ENCODE data around the gene PDZD4.

Gene PDZD4

GRCh38 chrX:153791104-153791852 is 39.1 kb downstream of the PDZD4 start:
- DNase-seq (ENCODE audit: low read depth in 1 of 2, low spot score in 1 of 2) = no peak

- no peak for DNase-seq (ENCODE audit: low read depth in 1 of 2, low spot score in 1 of 2)
These were observed 40.7 kb downstream of the PDZD4 start for GRCh38 chrX:153789654-153790053.

GRCh38 chrX:153786669-153787068 is 43.7 kb downstream of the PDZD4 start:
- no peak for DNase-seq (ENCODE audit: low read depth in 1 of 2, low spot score in 1 of 2)

DNA sequence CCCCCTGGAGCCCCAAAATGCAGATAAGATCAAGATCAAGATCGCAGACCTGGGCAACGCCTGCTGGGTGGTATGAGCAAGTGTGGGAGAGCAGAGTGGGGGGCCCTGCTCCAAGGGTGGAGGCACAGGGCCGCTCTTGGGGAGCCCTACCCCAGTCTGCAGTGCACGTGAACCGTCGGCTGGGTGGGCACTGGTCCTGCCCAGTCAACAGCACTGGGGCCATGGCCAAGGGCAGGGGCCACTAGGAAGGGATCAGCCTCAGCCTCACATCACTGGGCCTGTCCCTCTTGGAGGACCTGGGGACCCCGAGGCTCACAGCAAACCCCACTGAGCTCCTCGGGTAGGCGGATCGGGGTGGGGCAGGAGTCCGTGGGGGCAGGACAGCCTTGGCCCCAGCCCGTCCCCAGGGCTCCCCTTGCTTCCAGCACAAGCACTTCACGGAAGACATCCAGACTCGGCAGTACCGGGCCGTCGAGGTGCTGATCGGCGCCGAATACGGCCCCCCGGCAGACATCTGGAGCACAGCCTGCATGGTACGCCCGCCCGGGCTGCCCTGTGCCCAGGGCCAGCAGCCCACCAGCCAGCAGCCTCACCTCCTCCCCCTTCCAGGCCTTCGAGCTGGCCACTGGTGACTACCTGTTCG is 45.9 kb downstream of the PDZD4 start:
- no peak for DNase-seq (ENCODE audit: low read depth in 1 of 2, low spot score in 1 of 2)

- no peak for DNase-seq (ENCODE audit: low read depth in 1 of 2, low spot score in 1 of 2)
These were observed 46.8 kb downstream of the PDZD4 start for GRCh38 chrX:153783378-153784013.

DNA sequence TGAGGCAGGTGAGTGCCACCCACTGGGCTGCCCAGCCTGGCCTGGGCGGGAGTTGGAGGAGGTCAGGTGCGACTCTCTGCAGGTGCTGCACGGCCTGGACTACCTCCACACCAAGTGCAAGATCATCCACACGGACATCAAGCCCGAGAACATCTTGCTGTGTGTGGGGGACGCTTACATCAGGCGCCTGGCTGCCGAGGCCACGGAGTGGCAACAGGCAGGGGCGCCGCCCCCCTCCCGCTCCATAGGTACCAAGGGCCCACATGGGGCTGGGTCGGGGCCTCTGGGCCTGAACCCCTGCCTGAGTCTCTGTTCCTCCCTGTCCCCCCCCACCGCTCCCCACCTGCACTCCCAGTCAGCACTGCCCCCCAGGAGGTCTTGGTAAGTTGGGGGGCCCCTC is 47.5 kb downstream of the PDZD4 start:
- no peak for DNase-seq (ENCODE audit: low read depth in 1 of 2, low spot score in 1 of 2)

DNA sequence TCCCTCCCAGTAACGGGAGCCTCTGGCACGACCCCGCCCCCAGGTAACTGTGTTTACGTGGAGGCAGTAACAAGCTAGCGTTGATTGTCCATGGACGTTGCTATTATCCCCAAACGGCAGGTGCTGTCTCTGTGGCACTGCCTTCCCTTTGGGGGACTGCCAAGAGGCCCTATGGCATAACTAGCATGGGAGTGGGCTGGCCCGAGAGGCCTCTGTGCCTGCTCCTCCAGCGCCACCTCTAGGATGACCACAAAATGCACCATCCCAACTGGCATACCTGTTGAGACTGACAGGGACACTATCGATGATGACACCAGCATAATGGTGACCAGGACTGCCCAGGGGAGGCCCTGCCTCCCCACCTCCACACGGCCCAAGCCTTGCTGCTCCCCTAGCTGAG is 48.0 kb downstream of the PDZD4 start:
- DNase-seq (ENCODE audit: low read depth in 1 of 2, low spot score in 1 of 2) = no peak

DNA sequence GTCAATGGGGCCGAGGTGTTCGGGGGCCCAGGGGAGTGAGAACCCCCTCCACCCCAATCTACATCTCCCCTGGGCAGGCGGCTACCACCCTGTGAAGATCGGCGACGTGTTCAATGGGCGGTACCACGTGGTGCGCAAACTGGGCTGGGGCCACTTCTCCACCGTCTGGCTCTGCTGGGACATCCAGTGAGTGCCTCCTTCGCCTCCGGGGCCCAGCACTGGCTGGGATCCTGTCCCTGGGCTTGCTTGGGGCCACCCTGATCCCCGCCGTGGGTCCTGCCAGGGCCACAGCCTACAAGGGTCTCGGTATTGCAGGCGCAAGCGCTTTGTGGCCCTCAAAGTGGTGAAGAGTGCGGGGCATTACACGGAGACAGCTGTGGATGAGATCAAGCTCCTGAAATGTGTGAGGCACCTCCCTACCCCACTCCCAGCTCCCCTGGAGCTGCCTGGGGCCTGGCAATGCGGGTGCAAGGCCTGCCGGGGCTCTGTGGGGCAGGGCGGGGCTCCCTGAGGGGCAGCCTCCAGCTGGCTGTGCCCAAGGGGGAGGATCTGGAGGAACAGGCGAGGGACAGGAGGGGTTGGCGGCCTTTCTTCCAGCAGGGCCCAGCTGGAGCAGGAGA is 48.8 kb downstream of the PDZD4 start:
- no peak for DNase-seq (ENCODE audit: low read depth in 1 of 2, low spot score in 1 of 2)

DNA sequence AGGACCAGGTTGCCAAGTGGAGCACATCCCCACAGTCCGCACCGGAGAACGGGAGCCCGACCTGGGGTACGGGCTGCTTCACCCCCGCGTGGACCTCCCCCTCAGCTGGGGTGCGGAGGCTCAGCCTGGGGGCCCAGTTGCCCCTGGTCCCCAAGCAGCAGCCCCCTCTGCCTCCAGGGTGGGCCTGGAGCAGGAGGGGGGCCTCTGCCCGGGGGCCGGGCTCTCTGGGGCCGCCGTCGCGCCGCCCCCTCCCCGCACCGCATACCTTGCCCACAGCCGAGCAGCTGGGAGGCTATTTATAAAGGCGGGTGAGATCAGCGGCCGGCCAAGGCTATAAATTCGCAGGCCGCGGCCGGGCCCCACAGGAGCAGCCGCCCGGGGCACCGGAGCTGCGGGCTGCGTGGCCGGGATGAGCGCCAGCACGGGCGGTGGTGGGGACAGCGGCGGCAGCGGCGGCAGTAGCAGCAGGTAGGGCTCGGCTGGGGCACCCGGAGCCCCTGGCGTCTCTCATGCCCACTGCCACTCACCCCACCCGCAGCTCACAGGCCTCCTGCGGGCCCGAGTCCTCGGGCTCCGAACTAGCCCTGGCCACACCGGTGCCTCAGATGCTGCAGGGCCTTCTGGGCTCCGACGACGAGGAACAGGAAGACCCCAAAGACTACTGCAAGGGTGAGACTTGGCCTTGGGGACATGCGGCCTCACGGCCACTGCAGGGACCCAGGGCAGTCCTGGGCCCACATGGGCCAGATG is 49.5 kb downstream of the PDZD4 start, which contains the start of gene SRPK3:
Gene SRPK3, plus strand, starts transcription at position 364 of the 750 bp plus-strand sequence. Its CDS starts 46 bp downstream, at position 410.
- DNase-seq (ENCODE audit: low read depth in 1 of 2, low spot score in 1 of 2) = no peak

DNA sequence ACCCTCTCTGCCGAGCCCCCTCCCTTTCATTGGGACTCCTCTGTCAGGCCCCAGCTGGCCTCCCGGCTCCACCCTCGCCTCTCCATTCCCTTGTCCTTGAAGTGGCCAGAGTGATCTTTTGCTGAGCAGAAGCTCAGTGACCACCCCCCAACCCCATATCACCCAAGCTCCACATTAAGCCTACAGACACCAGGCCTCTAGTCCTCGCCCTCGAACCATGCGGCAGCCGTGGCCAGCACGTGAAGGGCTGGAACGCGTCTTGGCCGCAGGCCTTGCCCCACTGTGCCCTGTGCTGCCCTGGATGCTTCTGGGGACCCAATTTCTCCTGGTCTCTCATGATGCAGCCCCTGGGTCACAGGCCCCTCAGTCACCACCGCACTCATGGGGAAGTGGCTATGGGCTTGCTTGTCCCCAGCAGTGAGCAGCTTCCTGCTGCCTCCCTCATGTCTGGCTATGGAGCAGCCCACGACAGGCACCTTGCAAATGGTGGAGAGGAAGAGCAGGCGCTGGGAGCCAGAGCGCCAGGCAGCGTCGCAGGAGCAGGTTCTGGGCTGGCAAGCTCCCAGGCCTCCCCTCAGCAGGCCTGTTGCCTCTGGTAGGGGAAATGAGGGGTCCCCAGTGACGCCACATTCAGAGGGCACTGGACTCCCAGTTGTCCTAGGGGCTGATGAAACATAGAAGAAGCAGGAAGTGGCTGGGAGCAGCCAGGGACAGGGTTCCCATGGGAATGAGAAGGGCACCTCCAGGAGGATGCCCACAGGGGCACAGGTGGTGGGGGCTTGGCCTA is 50.3 kb downstream of the PDZD4 start:
- DNase-seq (ENCODE audit: low read depth in 1 of 2, low spot score in 1 of 2) = no peak

DNA sequence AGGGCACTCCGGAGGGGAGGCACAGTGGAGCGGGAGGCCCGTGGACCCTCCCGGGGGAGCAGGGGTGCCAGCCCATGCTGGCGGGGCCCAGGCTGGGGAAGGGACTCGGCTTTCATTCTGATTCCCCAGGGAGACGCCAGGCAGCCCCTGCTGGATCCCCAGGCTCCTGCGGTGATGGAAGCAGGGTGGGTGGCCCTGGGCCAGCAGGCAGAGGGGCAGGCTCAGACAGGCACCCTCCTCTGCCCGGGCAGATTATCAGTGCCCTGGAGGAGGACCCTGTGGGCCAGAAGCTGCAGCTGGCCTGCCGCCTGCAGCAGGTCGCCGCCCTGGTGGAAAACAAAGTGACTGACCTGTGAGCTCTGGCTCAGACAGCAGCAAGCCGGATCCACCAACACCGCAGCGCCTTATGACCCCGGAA is 51.7 kb downstream of the PDZD4 start:
- no peak for DNase-seq (ENCODE audit: low read depth in 1 of 2, low spot score in 1 of 2)

- DNase-seq (ENCODE audit: low read depth in 1 of 2, low spot score in 1 of 2) = no peak
These were observed 52.2 kb downstream of the PDZD4 start for GRCh38 chrX:153778181-153778580.

DNA sequence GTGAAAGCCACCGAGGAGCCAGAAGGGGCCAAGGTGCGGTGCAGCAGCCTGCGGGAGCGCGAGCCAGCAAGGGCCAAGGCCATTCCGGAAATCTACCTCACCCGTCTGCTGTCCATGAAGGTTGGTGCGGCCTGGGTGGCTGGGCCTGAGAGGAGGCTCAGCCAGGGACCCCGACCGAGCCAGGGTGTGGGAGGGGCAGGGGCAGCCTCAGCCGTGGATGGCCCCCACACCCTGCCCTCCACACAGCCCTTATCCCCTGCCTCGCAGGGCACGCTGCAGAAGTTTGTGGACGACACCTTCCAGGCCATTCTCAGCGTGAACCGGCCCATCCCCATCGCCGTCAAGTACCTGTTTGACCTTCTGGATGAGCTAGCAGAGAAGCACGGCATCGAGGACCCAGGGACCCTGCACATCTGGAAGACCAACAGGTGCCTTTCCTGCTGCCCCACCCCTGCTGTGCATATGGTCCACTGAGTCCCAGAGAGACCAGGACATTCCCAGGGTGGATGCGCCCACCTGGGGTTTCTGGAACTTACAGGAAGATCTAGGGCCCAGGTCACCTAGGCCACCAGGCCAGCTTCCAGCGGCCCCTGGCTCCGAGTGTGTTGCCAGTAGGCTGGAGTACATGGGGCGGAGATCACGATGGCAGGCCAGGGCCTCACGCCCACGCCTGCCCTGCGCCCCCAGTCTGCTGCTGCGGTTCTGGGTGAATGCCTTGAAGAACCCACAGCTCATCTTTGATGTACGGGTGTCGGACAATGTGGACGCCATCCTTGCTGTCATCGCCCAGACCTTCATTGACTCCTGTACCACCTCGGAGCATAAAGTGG is 52.9 kb downstream of the PDZD4 start:
- DNase-seq (ENCODE audit: low read depth in 1 of 2, low spot score in 1 of 2) = no peak

GRCh38 chrX:153776611-153777045 is 53.7 kb downstream of the PDZD4 start:
- no peak for DNase-seq (ENCODE audit: low read depth in 1 of 2, low spot score in 1 of 2)

DNA sequence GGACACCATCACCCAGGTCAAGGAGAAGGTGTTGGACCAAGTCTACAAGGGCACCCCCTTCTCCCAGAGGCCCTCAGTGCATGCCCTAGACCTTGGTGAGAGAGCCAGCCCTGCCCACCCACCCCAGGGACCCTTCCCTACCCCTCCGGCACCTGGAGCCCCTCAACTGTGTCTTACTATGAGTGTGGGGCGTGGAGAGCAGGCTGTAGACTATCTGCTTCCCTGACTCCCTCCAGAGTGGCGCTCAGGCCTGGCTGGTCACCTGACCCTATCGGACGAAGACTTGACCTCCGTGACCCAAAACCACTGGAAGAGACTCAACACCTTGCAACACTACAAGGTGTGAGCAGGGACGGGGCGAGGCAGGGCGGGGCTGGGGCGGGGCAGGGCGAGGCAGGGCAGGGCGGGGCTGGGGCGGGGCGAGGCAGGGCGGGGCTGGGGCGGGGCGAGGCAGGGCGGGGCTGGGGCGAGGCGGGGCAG is 54.2 kb downstream of the PDZD4 start:
- DNase-seq (ENCODE audit: low read depth in 1 of 2, low spot score in 1 of 2) = no peak

- DNase-seq (ENCODE audit: low read depth in 1 of 2, low spot score in 1 of 2) = no peak
These were observed 54.8 kb downstream of the PDZD4 start for GRCh38 chrX:153775293-153776119.

GRCh38 chrX:153774576-153775292 is 55.6 kb downstream of the PDZD4 start:
- DNase-seq (ENCODE audit: low read depth in 1 of 2, low spot score in 1 of 2) = no peak
